OCI-LY3 (cell line): ENCODE measurements around the gene GATAD2B.

Experiments
- EZH2phosphoT487 ChIP-seq: fragments of 200-600 bp; shearing (Covaris generic); IDR thresholded peaks from 2 replicates; pipeline ENCODE4 v1.6.1; 2018; ENCODE audit warnings: antibody characterized with exemption, mixed run types, low read depth
- TF ChIP-seq, protein P1 (sequence below): fragments of 200-600, 300-600 bp; sonication (generic); IDR thresholded peaks from 2 replicates; pipeline ENCODE4 v1.5.1; 2014; ENCODE audit warnings: antibody characterized with exemption, low read length, low read depth

GRCh38 chr1:153961421-153961820 lies 38.6 kb upstream of the GATAD2B start:
- TF ChIP-seq EZH2phosphoT487 = no peak
- TF ChIP-seq, protein P1, sequence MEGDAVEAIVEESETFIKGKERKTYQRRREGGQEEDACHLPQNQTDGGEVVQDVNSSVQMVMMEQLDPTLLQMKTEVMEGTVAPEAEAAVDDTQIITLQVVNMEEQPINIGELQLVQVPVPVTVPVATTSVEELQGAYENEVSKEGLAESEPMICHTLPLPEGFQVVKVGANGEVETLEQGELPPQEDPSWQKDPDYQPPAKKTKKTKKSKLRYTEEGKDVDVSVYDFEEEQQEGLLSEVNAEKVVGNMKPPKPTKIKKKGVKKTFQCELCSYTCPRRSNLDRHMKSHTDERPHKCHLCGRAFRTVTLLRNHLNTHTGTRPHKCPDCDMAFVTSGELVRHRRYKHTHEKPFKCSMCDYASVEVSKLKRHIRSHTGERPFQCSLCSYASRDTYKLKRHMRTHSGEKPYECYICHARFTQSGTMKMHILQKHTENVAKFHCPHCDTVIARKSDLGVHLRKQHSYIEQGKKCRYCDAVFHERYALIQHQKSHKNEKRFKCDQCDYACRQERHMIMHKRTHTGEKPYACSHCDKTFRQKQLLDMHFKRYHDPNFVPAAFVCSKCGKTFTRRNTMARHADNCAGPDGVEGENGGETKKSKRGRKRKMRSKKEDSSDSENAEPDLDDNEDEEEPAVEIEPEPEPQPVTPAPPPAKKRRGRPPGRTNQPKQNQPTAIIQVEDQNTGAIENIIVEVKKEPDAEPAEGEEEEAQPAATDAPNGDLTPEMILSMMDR = no peak
